Left cardiac atrium (tissue), 4 donors: ENCODE measurements around the gene ZNF185. TPM values are rescaled to one million over a fixed set of nuclear protein-coding genes. Genes with fewer than 3 reads are reported as not detected.
A peak's percentile ranks its signal among the peaks of the same experiment; 100 is the strongest.

ENCODE experiments used
- ATAC-seq, 2 donors: fragments of 200-7000 bp; cut with Tn5 transposase; one replicate each; pipeline ENCODE4 v1.9.1; 2020; ENCODE audit warnings: mild to moderate bottlenecking in 2 of 2, moderate library complexity in 2 of 2
- DNase-seq: peaks from one replicate; pipeline ENCODE4 v3.0.0-alpha.2; 2020
- intact Hi-C, 2 donors: fragments of 100-400 bp; cut with DNase I; formaldehyde crosslinking; loops; one replicate each; pipeline versions ENCODE4 v1.14.1 to v1.15.1; 2022 to 2023
- long read RNA-seq: library from polyadenylated mRNA; unstranded; transcript quantifications from one replicate; pipeline ENCODE4 v2.0.0, GENCODE V29; 2021
- total RNA-seq, 2 donors: library from RNA; stranded (reverse); fragmentation: NEBNext Ultra II Directional; extraction: Animal tissue kit (Norgen Biotek cat#: 25700); gene quantifications; one replicate each; pipeline ENCODE4 v1.2.1, GENCODE V29; 2021
- donor health status: DM: no; HTN: yes; CAD: no.
- donor health status: DM: no; HTN: yes; CAD: no; lungs with severe emphysema.
- donor health status: DM: yes; HTN: yes; CAD: no.
- donor health status: Dilated cardiomyopathy.

The ZNF185 gene
- 1 to 10 TPM; 1.7 to 3.2 TPM for total RNA-seq
- long read RNA-seq, result 0 reads

DNA sequence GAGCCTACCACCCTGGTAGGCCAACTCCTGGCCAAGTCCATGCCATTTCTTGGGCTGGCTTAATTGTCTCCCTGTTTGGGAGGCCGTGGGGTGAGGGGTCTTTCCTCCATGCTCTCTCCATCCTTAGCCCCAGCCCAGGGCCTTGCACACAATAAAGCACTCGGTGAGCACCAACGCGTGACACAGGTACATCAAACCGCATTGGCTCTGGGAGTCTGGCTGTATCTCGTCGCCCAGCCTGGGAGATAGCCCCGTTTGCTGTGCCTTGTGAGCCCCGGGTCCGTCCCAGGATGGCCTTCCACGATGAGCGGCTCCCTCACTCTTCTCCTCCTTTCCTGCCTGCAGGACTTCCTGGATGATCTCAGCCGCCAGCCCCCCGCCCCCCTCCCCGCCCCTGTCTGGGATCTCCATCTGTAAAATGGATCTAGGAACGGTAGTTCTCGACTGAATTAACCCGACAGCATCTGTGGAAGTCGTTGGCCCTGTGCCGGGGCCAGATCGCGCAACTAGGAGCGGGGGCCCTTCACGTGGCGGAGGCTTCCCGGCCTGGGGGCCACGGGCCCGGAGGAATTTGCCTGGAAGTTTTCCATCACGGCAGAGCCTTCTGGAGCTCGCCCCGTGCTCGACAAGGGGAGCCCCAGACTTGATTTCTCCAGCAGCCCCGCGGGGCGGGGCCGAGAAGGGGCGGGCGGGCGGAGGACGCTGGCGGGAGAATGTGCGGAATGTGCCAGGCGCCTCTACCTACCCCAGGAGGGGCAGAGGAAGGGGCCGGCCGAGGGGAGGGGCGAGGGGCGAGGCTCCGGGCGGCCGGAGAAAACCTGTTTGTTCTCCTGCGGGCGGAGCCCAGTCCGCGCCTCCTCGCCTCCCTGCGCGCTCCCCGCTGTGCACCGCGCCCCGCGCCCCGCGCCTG lies at the start of gene ZNF185:
TSS of gene ZNF185 (plus strand) at position 846 of the 910 bp plus-strand sequence. CDS start 16,423 bp downstream, outside the sequence.
- peak in 1 of 2 donors; percentile 74 for ATAC-seq
- DNase-seq, result no peak
- intact Hi-C loops, result no loop called here

DNA sequence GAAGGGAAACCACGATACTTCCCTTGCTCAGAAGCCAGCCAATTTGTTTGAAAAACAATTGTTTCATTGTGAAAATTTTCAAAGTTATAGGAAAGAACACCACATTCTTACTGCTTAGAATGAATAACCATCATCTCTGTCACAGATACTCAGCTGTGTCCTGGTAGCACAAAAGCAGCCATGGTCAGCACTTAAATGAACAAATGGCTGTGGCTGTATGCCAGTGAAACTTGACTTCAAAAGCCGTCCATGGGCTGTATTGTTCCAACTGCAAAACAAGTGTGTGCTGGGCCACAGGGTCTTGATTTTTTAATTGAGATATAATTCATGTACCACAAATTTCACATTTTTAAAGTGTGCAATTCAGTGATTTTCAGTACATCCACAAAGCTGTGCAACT lies 47.4 kb upstream of the ZNF185 start:
- no peak for ATAC-seq
- no peak for DNase-seq
- intact Hi-C loops, result no loop called here

DNA sequence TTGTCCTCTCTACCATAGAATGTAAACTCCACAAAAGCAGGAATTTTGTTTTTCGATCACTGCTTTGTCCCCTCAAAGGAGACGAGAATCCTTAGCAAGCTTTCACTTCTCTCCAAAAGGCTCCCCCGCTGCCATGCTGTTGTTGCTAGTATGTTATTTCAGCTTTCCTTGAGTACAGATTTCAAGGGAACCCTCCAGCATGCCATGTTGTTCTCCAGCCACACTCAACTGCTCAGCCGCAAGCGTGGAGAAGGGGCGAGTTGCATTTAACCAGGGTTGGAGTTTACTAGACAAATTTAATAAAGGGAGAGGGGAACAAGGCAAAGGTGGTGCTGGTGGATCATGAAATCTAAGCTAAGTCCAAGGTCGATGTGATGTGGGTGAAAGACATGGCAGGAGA lies 43.9 kb upstream of the ZNF185 start:
- intact Hi-C loops, result no loop called here
- DNase-seq (no peak), ATAC-seq (no peak)

DNA sequence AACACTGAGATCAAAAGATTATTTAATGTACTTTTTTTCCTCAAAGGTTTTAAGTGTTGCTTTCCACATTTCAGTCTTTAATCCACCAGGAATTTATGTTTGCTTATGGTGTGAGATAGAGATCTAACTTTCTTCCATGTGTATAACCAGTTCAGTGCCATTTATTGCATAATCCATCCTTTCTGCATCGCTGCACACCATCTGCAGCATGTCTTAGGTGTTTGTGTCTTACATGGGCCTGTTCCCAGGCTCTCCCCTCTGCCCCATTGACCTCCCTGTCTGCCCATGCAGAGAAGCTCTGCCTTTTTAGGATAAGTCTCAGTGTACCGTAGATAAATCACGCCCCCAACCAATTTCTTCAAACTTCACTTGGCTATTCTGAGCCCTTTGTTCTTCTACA lies 36.8 kb upstream of the ZNF185 start:
- DNase-seq (no peak), ATAC-seq (no peak)
- intact Hi-C loops, result no loop called here

DNA sequence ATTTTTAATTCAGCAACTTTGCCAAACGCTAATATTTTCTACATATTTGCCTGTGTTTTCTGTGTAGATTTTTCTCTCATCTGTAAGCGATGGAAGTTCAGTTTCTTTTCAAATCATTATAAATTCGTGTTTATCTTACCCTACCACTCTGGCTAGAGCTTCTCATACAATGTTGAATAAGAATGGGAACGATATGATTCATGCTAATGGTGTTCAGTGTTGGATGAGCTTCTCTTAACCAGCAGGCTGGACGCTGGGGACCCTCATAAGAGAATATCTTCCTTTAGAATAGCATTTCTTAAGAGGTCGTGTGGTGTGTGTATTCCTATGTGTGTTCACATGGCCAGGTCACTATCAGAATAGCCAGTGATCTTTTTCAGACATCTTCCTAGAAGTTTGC lies 36.0 kb upstream of the ZNF185 start:
- intact Hi-C loops, result no loop called here
- DNase-seq (no peak), ATAC-seq (no peak)

DNA sequence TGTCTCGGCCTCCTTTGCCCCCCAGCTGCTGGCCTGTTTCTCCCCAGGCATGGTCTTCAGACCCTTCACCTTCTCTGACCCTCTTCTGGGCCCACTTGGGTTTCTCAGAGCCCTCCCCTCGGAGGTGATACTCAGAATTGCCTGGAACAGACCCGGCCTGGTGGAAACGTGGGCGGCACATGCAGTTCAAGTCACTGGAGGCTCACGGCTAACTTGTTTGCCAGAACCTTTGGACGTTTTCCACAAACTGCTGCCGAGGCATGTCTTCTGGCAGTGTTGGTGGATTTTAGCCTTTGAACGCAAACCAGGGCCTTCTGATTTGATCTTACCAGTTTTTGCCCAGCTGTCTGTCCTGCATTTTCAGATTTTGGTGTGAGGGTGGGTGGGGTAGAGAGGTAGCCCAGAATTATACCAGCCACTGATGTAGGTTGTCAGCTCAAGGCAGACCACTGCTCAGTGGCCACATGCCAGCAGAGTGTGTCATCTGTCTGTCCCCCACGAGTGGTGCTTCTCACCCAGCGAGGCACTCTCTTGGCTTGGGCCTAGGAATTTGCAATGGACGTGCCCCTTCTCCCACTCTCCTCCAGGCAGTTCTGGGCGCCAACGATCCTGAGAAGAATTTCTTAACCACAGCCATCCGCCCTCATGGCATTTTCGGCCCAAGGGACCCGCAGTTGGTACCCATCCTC lies 32.5 kb upstream of the ZNF185 start:
- ATAC-seq (peak in 1 of 2 donors; percentile 54), DNase-seq (no peak)
- intact Hi-C loops, result no loop called here

DNA sequence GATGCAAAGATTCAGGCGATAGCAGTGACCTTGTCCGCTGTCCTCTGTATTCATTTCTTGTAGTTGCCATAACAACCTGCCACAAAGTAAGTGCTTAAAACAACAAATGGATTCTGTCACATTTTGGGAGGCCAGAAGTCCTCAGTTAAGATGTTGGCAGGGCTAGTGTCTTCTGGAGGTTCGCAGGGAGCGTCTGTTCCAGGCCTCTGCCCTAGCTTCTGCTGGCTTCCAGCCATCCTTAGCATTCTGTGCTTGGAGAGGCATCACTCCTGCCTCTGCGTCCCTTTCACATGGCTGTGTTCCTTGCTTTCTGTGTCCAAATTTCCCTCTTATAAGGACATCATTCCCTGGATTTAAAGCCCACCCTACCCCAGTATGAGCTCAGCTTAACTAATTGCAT lies 31.5 kb upstream of the ZNF185 start:
- intact Hi-C loops, result no loop called here
- DNase-seq, result no peak
- no peak for ATAC-seq

DNA sequence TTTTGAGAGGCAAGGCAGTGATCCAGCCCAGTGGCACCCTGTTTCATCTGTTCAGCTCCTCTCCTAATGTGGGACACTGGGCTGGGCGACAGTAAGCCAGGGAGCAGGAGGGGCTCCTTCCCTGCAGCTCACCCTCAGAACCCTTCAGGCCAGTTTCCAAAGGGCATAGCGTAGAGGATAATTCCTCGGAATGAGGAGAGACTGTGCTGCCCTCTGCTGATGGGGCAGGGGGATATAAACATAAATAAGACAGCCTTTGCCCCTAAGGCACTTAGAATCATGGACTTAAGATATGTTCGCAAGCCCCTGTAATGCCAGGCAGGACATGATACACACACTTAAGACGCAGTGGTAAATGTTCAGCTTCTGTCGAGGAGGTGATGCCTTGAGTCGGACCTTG lies 27.9 kb upstream of the ZNF185 start:
- no peak for ATAC-seq
- no peak for DNase-seq
- intact Hi-C loops, result no loop called here

DNA sequence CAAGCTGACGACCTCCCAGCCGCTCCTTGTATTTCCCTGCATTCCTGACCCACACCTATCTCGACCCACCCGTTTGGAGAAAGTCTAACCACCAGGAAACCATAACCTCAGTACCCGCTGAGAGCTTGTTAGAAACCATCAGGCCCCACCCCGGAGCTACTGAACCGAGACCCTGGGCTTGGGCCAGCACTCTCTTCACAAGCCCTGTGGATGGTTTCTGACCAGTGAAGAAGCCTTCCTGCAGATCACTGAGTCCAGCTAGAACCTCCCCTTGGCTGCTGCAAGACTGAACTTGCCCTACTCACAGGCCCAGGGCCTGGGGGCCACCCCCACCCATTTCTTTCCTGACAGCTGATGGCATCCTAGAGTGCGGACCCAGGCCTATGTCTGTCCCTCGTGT lies 26.6 kb upstream of the ZNF185 start:
- no peak for DNase-seq
- no peak for ATAC-seq
- intact Hi-C loops, result no loop called here

DNA sequence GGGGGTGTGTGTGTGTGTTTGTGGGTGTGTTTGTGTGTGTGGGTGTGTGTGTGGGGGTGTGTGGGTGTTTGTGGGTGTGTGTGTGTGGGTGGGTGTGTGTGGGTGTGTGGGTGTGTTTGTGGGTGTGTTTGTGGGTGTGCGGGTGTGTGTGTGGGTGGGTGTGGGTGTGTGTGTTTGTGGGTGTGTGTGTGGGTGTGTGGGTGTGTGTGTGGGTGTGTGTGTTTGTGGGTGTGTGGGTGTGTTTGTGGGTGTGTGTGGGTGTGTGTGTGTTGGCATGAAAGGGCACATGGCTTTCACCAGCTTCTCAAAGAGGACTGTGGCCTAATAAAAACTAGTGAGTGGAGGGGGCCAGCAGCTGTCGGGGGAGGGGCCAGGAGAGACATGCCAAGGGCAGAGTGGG lies 25.3 kb upstream of the ZNF185 start:
- no peak for DNase-seq
- intact Hi-C loops, result no loop called here
- ATAC-seq, result no peak

DNA sequence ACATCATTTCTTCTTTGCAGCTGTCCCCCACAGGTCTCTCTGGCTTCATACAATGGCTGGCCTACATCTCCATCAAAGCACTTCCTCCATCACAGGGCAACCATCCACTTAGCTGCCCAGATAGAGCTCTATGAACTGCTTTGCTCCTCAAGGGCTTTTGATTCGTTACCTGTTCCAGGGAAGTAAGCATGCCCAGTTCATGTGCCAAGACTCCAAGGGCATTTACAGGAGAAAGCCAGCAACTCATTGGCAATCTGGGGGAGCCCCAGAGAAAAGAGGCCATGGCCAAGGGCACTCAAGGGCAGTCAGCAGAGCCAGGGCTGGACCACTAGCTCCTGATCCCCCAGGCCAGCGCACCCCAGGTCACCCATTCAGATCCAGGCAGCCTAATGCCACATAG lies 24.5 kb upstream of the ZNF185 start:
- ATAC-seq, result no peak
- no peak for DNase-seq
- intact Hi-C loops, result no loop called here

DNA sequence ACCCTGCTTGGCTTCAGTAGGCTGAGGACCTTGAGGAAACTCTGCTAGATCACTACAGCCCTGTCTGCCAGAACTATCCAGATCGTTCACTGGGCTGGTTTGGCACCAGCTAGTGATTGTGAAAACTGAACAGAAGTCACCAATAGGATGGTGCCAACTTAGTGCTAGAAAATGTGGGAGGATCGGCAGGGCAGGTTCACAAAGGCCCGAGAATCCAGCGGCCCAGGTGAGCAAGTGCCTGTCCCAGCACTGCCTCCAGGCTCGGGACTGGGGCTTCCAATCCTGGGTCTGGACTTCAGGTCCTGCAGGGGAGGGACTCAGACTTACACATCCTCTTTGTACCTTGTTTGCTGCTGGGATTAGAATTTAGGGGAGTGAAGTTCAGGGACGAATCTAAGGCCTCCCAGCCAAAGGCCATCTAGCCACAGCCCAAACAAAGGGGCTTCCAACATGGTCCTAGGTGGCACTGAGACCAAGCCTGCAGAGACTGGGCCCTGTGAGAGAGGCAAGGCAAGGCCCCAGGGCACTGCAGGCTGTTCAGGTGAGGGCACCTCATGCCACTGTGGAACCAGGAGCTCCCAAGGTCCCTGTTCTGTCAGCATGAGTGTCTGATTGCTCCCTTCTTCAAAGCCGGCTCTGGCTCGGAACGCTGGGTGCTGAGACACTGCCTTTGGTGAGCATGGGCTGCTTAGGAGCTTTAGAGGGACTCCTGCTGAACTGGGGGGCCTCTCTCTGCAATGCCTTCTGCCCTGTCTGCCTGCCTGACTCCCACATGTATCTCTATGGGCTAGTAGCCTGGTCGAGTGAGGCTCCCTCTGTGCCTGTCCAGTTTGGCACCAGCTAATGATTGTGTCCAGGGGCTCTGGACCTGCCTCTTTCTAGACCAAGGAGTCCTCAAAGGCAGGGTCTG lies 20.7 kb upstream of the ZNF185 start:
- ATAC-seq, result no peak
- intact Hi-C loops, result no loop called here
- no peak for DNase-seq

DNA sequence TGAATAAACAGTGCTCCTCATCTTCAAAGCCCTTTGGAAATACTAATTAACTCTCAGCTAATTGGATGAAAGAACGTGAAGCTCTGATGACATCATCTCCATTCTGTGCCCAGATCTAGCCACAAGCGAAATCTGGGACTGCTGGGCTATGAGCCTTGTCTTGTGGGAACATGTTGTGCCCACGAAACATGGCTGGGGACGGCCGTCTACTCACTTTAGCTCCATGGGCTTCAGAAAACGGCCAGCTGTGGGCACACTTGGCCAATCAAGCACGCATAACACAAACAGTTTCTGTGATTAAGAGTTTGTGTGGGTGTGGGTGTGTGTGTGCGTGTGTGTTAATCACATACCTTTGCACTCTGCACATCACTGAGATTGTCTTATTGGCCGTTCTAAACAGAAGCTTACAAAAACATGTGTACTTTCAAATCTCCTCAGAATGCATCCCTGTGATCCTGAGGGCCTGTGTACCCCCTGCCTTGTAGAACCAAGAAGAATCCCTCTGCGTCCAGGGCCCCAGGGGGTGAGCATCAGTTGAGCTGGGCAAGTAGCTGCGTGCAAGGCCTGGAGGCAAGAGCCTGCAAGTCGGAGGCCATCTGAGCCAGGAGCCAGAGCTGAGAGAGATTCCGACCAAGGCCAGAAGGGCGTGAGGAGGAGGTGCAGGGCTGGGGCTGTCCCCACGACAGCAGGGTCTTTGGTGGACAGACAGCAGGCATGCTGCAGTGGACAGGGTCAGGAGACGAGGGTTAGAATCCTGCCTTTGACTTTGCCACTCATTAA lies 18.7 kb upstream of the ZNF185 start:
- intact Hi-C loops, result no loop called here
- no peak for DNase-seq
- no peak for ATAC-seq

DNA sequence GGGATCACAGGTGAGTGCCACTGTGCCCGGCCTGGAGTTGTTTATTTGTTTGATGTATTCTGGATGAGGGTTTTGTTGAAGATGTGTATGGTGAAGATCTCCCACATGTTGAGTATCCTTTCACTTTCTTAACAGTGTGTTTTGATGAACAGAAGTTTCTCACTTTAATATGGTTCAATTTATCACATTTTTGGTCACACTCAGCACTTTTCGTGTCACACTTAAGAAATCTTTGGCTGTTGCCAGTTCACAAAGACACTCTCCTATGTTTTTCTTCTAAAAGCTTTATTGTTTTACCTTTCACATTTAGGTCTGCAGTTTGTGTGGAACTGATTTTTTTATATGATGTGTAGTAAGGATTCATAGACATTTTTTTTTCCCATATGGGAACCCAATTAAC lies 16.6 kb upstream of the ZNF185 start:
- DNase-seq, result no peak
- ATAC-seq, result no peak
- intact Hi-C loops, result no loop called here

DNA sequence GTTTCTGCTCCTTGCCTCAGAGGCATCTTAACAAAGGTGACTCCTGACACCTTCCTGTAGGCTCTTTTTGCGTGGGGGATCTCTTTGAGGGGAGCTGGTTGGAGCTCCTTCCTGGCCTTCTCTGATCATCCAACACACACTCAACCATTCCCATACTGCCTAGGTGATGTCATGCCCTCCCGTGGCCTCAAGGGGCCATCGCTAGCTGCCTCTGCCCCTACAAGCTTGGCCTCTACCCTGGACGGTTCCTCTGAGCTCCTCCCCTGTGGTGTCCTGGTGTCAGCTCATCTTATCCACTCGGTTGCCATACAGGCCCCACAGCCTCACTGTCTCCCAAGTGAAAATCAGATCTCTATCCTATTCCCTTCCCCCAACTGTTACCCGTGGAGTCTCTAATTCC lies 13.7 kb upstream of the ZNF185 start:
- ATAC-seq (no peak), DNase-seq (no peak)
- intact Hi-C loops, result no loop called here

DNA sequence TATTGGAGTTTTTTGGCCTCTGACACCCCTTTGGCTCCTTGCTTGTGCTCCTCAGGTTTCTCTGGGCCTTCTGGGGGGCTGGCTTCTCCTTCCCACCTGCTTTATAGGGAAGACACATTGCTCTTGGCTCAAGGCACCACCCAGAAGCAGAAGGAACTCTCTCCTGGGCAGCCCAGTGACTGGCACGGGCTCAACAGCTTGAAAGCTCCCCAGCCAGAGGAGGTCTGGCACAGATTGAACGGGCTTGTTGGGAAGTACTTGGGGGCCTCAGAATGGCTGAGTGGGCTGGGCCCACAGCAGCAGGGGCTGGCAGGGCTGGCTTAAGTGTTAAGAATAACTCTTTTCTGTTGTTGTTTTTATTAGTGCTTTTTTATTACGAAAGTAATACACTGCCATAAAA lies 11.2 kb upstream of the ZNF185 start:
- ATAC-seq (peak in 1 of 2 donors; percentile 42), DNase-seq (no peak)
- intact Hi-C loops, result no loop called here

DNA sequence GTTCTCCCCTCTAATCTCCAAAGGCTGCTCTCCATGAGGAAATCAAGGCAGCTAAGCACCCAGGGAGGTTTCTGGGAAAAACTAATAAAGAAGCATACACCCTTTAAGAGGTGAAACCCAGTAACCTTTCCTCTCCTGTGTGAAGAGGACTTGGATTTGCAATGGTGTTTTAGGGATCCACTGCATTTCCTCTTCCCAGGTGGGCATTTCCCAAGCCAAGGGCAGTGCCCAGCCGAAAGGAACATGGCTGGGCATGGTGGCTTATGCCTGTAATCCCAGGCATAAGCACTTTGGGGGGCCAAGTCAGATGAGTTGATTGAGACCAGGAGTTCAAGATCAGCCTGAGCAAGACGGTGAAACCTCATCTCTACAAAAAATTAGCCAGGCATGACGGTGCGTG lies 5.4 kb upstream of the ZNF185 start:
- intact Hi-C loops, result no loop called here
- ATAC-seq, result no peak
- no peak for DNase-seq

DNA sequence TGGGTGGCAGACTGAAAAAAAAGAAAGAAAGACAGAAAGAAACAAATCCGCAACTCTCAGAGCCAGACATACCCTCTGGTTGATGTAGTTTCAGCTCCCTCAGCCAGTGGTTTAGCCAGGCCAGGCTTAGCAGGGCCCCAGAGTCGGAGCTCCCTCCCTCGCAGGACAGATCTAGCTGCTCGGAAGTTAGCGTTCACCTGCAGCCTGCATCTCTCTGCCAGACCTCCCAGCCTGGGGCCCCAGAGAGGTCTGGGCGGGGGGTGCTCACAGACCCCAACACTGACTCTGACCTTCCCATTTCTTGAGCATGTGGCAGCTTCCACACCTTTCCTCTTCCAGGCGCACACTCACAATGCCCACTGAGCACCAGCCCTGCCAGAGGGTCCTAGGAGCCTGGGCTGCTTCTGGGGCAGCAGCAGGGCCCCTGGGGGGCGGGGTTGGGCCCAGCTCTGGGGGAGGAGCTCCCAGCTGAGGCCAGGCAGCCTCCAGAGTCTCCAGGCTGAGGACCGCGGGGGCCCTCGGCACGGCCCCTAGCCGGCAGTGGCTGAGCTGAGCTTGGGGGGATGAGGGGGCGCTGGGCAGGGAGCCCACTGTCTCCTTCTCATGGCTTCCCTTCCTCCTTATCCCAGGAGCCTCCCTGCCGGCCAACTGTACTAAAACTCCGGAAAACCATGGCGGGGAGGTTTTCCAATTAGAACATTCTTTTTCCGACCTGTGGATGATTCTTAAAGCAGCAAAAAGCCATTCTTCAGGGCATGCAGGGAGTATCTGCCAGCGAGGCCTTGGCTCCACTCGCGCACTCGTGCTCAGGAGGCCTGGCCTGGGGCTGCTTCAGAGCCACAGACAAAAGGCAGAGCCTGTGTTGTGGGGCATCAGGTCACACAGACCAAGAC lies 4.6 kb upstream of the ZNF185 start:
- no peak for DNase-seq
- intact Hi-C loops, result no loop called here
- ATAC-seq, result no peak
